Measurements from ENCODE around the gene FHOD3. TPM values are rescaled to one million over a fixed set of nuclear protein-coding genes. Genes with fewer than 3 reads are reported as not detected.

The FHOD3 gene
- total RNA-seq, 1 experiment from 2014 or later, result 10.6 TPM

DNA sequence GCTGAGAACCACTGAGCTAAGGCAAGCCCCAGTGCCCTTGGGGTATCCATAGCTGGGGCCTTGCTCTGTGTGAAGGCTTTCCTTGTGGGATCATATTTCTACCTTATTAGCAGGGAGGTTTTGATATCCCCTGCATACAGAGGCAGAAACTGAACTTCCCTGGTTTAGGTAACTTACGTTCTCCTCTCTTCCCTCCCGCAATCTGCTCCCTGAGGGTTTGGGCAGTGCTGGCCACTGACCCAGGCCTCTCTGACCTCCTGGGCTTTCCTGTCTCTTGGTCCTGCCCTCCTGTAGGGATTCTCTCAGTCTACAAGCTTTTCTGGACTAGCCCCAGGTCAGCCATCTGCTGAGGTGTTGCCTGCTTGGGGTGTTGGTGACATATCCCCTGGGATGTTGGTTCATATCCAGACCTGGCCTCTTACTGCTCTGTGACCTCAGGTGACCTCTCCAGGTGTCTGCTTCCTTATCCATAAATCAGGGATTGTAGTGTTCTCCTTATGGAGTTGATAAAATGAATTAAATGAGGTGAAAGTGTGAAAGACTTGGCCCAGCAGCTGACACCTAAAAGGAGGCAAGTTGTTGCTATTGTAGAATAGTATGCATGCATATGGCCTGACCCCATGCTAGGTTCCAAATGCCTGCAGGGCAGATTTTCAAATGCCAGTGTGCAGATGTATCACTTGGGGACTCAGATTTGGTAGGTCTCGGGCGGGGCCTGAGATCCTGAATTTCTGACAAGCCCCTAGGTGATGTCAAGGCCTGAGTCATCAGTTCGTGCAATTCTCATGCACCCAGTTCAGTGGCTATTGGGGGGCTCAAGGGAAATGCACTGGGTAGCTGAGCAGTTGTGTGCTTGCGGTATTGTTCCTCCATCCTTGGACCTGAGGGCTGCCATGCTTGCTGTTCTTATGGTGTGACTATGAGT is 106.6 kb downstream of the FHOD3 start:
- ChIA-PET CTCF (interaction anchor here (0.5 kb wide), 1 partner anchor 145 kb away, joined by 5 read pairs; no protein-coding TSS in a partner anchor), POLR2A (ENCODE audit: unreplicated experiment) (no interaction called here)
- no peaks in the 10 kb centered on the region for H3K36me3 ChIP-seq (ENCODE audit: low read depth)
- H3K9me3 ChIP-seq (ENCODE audit: insufficient read depth, low read depth), result no peaks in the 10 kb centered on the region
- no peak overlapping the region for H3K27ac ChIP-seq
- TF ChIP-seq, protein P1, sequence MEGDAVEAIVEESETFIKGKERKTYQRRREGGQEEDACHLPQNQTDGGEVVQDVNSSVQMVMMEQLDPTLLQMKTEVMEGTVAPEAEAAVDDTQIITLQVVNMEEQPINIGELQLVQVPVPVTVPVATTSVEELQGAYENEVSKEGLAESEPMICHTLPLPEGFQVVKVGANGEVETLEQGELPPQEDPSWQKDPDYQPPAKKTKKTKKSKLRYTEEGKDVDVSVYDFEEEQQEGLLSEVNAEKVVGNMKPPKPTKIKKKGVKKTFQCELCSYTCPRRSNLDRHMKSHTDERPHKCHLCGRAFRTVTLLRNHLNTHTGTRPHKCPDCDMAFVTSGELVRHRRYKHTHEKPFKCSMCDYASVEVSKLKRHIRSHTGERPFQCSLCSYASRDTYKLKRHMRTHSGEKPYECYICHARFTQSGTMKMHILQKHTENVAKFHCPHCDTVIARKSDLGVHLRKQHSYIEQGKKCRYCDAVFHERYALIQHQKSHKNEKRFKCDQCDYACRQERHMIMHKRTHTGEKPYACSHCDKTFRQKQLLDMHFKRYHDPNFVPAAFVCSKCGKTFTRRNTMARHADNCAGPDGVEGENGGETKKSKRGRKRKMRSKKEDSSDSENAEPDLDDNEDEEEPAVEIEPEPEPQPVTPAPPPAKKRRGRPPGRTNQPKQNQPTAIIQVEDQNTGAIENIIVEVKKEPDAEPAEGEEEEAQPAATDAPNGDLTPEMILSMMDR (conservative IDR thresholded peaks at IDR 0.05), result no peak
- TF ChIP-seq EZH2 (IDR thresholded peaks at IDR 0.05; ENCODE audit: low read depth), result no peak
- H3K4me1 ChIP-seq (replicated peaks; ENCODE audit: insufficient read depth), result no peaks in the 10 kb centered on the region
- intact Hi-C loops (cut with micrococcal nuclease; ENCODE audit: unreplicated experiment), result no loop called here
- no TSS peak for BruUV-seq (replicated peaks)
- H3F3A ChIP-seq (ENCODE audit: insufficient read depth, low read depth), result no peaks in the 10 kb centered on the region
- no peaks in the 10 kb centered on the region for H3K79me2 ChIP-seq (ENCODE audit: low read depth)
- no peak overlapping the region for H3K4me3 ChIP-seq
- no peaks in the 10 kb centered on the region for H4K20me1 ChIP-seq (ENCODE audit: insufficient read depth)
- H2AFZ ChIP-seq, result no peak overlapping the region
- H3K9me2 ChIP-seq (ENCODE audit: insufficient read depth), result no peaks in the 10 kb centered on the region
- DNase-seq, result peak in 1 of 2 experiments; percentile 4
- H3K4me2 ChIP-seq, result no peak overlapping the region
- no peaks in the 10 kb centered on the region for H3K27me3 ChIP-seq (ENCODE audit: insufficient read depth, low read depth)

DNA sequence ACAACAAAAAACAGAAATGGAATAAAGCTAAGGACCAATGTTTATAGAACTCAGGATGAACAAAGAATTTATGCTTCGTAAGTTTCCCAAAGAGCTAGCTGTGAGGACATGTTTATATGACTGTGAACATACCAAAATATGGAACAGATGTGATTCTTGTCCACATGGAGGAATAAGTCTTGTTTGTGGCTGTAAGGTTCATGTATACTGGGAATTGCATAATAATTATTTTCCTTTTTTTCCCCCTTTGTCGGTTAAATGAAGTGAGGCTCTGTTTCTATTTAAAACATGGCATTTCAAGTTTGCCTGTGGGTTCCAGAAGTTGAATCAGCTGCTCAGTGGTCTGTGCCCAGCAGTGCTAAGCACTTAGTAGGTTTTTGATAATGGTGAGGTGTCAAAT is 108.1 kb downstream of the FHOD3 start:
- Histone ChIP-seq H3F3A (ENCODE audit: insufficient read depth, low read depth) (no peaks in the 10 kb centered on the region), H4K20me1 (ENCODE audit: insufficient read depth) (no peaks in the 10 kb centered on the region), H3K4me3 (no peak overlapping the region), H3K9me3 (ENCODE audit: insufficient read depth, low read depth) (no peaks in the 10 kb centered on the region), H3K36me3 (ENCODE audit: low read depth) (no peaks in the 10 kb centered on the region), H3K9me2 (ENCODE audit: insufficient read depth) (no peaks in the 10 kb centered on the region), H3K27me3 (ENCODE audit: insufficient read depth, low read depth) (no peaks in the 10 kb centered on the region), H3K79me2 (ENCODE audit: low read depth) (no peaks in the 10 kb centered on the region), H3K4me1 (replicated peaks; ENCODE audit: insufficient read depth) (no peaks in the 10 kb centered on the region), H2AFZ (no peak overlapping the region), H3K27ac (no peak overlapping the region), H3K4me2 (no peak overlapping the region)
- TF ChIP-seq, protein P1 (conservative IDR thresholded peaks at IDR 0.05), result no peak
- TF ChIP-seq EZH2 (IDR thresholded peaks at IDR 0.05; ENCODE audit: low read depth), result no peak
- BruUV-seq (replicated peaks), result no TSS peak
- DNase-seq, result no peak
- ChIA-PET POLR2A (ENCODE audit: unreplicated experiment) (no interaction called here), CTCF (interaction anchor here (0.7 kb wide), 1 partner anchor 37 kb away, joined by 7 read pairs; no protein-coding TSS in a partner anchor)
- intact Hi-C loops (cut with micrococcal nuclease; ENCODE audit: unreplicated experiment), result no loop called here

DNA sequence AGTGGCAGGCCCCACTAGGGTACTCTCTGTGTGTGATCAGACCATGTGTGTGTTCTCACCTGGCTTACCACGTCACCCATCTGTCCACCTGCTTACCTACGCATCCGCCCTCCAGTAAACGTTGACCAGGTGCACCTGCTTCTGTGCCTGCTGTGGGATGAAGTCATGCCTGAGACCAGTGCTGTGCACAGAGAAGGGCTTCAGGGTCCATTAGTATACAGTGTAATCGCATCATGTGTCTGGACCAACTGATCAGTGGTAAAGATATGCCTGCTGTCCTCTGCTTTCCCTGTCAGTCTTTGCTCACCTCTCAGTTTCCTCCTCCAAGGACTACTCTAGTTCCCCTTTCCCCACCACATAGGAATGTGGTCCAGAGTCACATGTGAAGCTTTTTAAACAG is 109.3 kb downstream of the FHOD3 start:
- Histone ChIP-seq H3K36me3 (ENCODE audit: low read depth) (no peaks in the 10 kb centered on the region), H3K4me2 (no peak overlapping the region), H3K9me2 (ENCODE audit: insufficient read depth) (no peaks in the 10 kb centered on the region), H3K4me1 (replicated peaks; ENCODE audit: insufficient read depth) (no peaks in the 10 kb centered on the region), H3K79me2 (ENCODE audit: low read depth) (no peaks in the 10 kb centered on the region), H4K20me1 (ENCODE audit: insufficient read depth) (no peaks in the 10 kb centered on the region), H3F3A (ENCODE audit: insufficient read depth, low read depth) (no peaks in the 10 kb centered on the region), H3K9me3 (ENCODE audit: insufficient read depth, low read depth) (no peaks in the 10 kb centered on the region), H3K4me3 (no peak overlapping the region), H2AFZ (no peak overlapping the region), H3K27me3 (ENCODE audit: insufficient read depth, low read depth) (no peaks in the 10 kb centered on the region), H3K27ac (no peak overlapping the region)
- intact Hi-C loops (cut with micrococcal nuclease; ENCODE audit: unreplicated experiment), result no loop called here
- TF ChIP-seq EZH2 (IDR thresholded peaks at IDR 0.05; ENCODE audit: low read depth), result no peak
- TF ChIP-seq, protein P1 (conservative IDR thresholded peaks at IDR 0.05), result no peak
- POLR2A ChIA-PET (ENCODE audit: unreplicated experiment), result no interaction called here
- no peak for DNase-seq
- no TSS peak for BruUV-seq (replicated peaks)
- CTCF ChIA-PET, result no interaction called here

Data from PC-9 (cell line).